Esophagus squamous epithelium (tissue), 4 donors: Measurements from ENCODE around the gene NOL4L.

Experiments used
- POLR2A ChIP-seq, 4 donors: fragments of 450-650 bp; IDR thresholded peaks; one replicate each; pipeline ENCODE4 v1.6.1; 2017; ENCODE audit warnings: antibody characterized with exemption in 4 of 4, mild to moderate bottlenecking in 4 of 4, moderate library complexity in 3 of 4
- TF ChIP-seq, protein P1 (sequence below), 6 experiments: fragments of 450-650 bp in 4 of 6; fragments of 200-600 bp in 2 of 6; sonication (generic) in 2 of 6; IDR thresholded peaks; one replicate each; pipeline ENCODE4 v1.5.1; 2016 to 2019; ENCODE audit warnings: antibody characterized with exemption in 6 of 6, mild to moderate bottlenecking in 4 of 6, moderate library complexity in 4 of 6

DNA sequence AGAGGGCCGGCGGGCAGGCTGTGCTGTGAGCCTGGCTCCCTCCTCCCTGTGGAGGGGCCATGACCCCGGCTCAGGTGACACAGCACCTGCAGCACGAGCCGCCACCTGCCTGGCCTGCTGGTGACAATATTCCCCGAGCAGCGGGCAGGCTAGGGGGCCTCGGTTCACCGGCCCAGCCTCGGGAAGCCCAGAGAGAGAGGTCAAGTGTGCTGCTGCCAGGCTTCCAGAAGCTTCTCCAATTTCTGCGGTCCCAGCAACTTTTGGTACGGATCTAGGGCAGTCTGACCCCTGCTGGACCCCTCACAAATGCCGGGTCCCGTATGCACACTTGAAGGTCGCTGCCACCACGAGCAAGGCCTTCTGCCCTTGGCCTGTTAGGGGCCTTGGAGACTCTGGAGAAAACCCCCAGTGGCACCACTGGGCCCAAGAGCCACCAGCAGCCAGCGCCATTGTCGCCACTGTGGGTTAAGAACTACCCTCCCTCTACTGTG lies 38.6 kb upstream of the NOL4L start:
- TF ChIP-seq, protein P1, sequence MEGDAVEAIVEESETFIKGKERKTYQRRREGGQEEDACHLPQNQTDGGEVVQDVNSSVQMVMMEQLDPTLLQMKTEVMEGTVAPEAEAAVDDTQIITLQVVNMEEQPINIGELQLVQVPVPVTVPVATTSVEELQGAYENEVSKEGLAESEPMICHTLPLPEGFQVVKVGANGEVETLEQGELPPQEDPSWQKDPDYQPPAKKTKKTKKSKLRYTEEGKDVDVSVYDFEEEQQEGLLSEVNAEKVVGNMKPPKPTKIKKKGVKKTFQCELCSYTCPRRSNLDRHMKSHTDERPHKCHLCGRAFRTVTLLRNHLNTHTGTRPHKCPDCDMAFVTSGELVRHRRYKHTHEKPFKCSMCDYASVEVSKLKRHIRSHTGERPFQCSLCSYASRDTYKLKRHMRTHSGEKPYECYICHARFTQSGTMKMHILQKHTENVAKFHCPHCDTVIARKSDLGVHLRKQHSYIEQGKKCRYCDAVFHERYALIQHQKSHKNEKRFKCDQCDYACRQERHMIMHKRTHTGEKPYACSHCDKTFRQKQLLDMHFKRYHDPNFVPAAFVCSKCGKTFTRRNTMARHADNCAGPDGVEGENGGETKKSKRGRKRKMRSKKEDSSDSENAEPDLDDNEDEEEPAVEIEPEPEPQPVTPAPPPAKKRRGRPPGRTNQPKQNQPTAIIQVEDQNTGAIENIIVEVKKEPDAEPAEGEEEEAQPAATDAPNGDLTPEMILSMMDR (IDR thresholded peaks at IDR 0.05), result no peak
- no peak for TF ChIP-seq POLR2A (IDR thresholded peaks at IDR 0.05)
